H1 (cell line): ENCODE data around the gene ATXN7L3B. TPM values are rescaled to one million over a fixed set of nuclear protein-coding genes. Genes with fewer than 3 reads are reported as not detected.

Source experiments
- CTCF ChIA-PET: fragments of 300-600 bp; sonication (Branson Sonifier 250); formaldehyde crosslinking; loops from one replicate; lab custom pipeline; 2021; ENCODE audit not compliant: partially characterized antibody; lab: Charles Lee
- POLR2A ChIA-PET: fragments of 300-600 bp; sonication (Branson Sonifier 250); formaldehyde crosslinking; loops from one replicate; lab custom pipeline; 2021; ENCODE audit warnings: inconsistent platforms; ENCODE audit not compliant: partially characterized antibody; lab: Charles Lee
- DNase-seq, 2 experiments: peaks; one replicate each; pipeline versions ENCODE4 v3.0.0 to v3.0.0-alpha.2; 2010 to 2022; ENCODE audit warnings: low spot score in 2 of 2, low read depth in 1 of 2, mixed read lengths in 1 of 2
- FAIRE-seq: peaks from 2 replicates; lab custom pipeline; 2011; peaks lifted over from hg19 to GRCh38; lab: Jason Lieb, UNC
- H2AFZ ChIP-seq: 2 replicates; pipeline ENCODE4 v1.8.1; 2012; ENCODE audit warnings: low read length, inconsistent platforms
- H2AK5ac ChIP-seq: 2 replicates; pipeline ENCODE4 v1.6.1; 2013; ENCODE audit warnings: low read depth, low read length
- H2BK120ac ChIP-seq: replicated peaks from 2 replicates; pipeline ENCODE3; 2013; ENCODE audit warnings: low read depth, low read length, inconsistent platforms
- H2BK12ac ChIP-seq: 2 replicates; pipeline ENCODE4 v1.6.1; 2013; ENCODE audit warnings: low read depth, low read length
- H2BK15ac ChIP-seq: 2 replicates; pipeline ENCODE4 v1.6.1; 2013; ENCODE audit warnings: low read length
- H2BK20ac ChIP-seq: 2 replicates; pipeline ENCODE4 v1.6.1; 2013; ENCODE audit warnings: low read length
- H2BK5ac ChIP-seq: 2 replicates; pipeline ENCODE4 v1.6.1; 2013; ENCODE audit warnings: low read depth, low read length
- H3K14ac ChIP-seq: 2 replicates; pipeline ENCODE4 v1.6.1; 2013; ENCODE audit warnings: inconsistent platforms; ENCODE audit not compliant: insufficient read length
- H3K18ac ChIP-seq: 2 replicates; pipeline ENCODE4 v1.6.1; 2013; ENCODE audit warnings: low read length; ENCODE audit errors: extremely low read depth
- H3K23ac ChIP-seq: 2 replicates; pipeline ENCODE4 v1.6.1; 2013; ENCODE audit warnings: inconsistent platforms; ENCODE audit not compliant: insufficient read length
- H3K23me2 ChIP-seq: 2 replicates; pipeline ENCODE4 v1.6.1; 2013; ENCODE audit warnings: low read depth, low read length
- H3K27ac ChIP-seq: 2 replicates; pipeline ENCODE4 v1.6.1; 2011; ENCODE audit warnings: low read depth, low read length, inconsistent platforms
- H3K27me3 ChIP-seq, 4 experiments: replicated peaks in 1 of 4; 1 replicate in 1 of 4; 2 replicates in 3 of 4; pipeline versions ENCODE4 v1.6.1 to v1.8.1; 2011 to 2013; ENCODE audit warnings: low read length in 3 of 4, mild to moderate bottlenecking in 3 of 4, inconsistent platforms in 2 of 4, mixed read lengths in 2 of 4, moderate library complexity in 1 of 4; ENCODE audit not compliant: control insufficient read depth in 3 of 4, insufficient read depth in 3 of 4; ENCODE audit errors: extremely low read depth in 1 of 4
- H3K36me3 ChIP-seq, 4 experiments: 2 replicates each; pipeline versions ENCODE4 v1.6.1 to v1.8.1; 2011 to 2013; ENCODE audit warnings: mild to moderate bottlenecking in 4 of 4, low read length in 3 of 4, moderate library complexity in 2 of 4, control low read depth in 1 of 4, inconsistent platforms in 1 of 4; ENCODE audit not compliant: insufficient read depth in 4 of 4, control insufficient read depth in 2 of 4
- H3K4ac ChIP-seq: replicated peaks from 2 replicates; pipeline ENCODE3; 2013; ENCODE audit warnings: low read length, low read depth, mixed read lengths, inconsistent platforms; ENCODE audit not compliant: insufficient read length
- H3K4me1 ChIP-seq, 4 experiments: replicated peaks in 1 of 4; 1 replicate in 1 of 4; 2 replicates in 3 of 4; pipeline versions ENCODE4 v1.6.1 to v1.8.1; 2011 to 2013; ENCODE audit warnings: low read length in 3 of 4, inconsistent platforms in 2 of 4, mixed read lengths in 1 of 4; ENCODE audit not compliant: insufficient read depth in 4 of 4, control insufficient read depth in 3 of 4
- H3K4me2 ChIP-seq, 2 experiments: 2 replicates each; pipeline versions ENCODE4 v1.6.1 to v1.8.1; 2011 to 2013; ENCODE audit warnings: low read depth in 2 of 2, low read length in 2 of 2, control low read depth in 1 of 2, inconsistent platforms in 1 of 2, mild to moderate bottlenecking in 1 of 2; ENCODE audit not compliant: insufficient read depth in 1 of 2
- H3K4me3 ChIP-seq, 4 experiments: fragments of 200-600, 300-600 bp in 1 of 4; sonication (generic), shearing (Covaris generic), sonication (Bioruptor Twin) in 1 of 4; 2 replicates each; pipeline versions ENCODE4 v1.5.1 to v1.8.1; 2011 to 2016; ENCODE audit warnings: low read length in 4 of 4, low read depth in 3 of 4, control low read depth in 2 of 4, inconsistent platforms in 2 of 4, mild to moderate bottlenecking in 2 of 4, mixed read lengths in 1 of 4, moderate library complexity in 1 of 4; ENCODE audit not compliant: insufficient read depth in 2 of 4; ENCODE audit errors: extremely low read depth in 1 of 4
- H3K56ac ChIP-seq: replicated peaks from 2 replicates; pipeline ENCODE3; 2013; ENCODE audit warnings: low read depth, mild to moderate bottlenecking, mixed read lengths, low read length, inconsistent platforms; ENCODE audit not compliant: insufficient read length
- H3K79me1 ChIP-seq: 2 replicates; pipeline ENCODE4 v1.6.1; 2013; ENCODE audit warnings: low read depth, low read length, control low read depth
- H3K79me2 ChIP-seq, 2 experiments: 2 replicates each; pipeline versions ENCODE4 v1.6.1 to v1.8.1; 2012 to 2013; ENCODE audit warnings: low read length in 2 of 2, mild to moderate bottlenecking in 2 of 2, inconsistent platforms in 1 of 2; ENCODE audit not compliant: insufficient read depth in 2 of 2, control insufficient read depth in 1 of 2
- H3K9ac ChIP-seq, 4 experiments: replicated peaks in 1 of 4; 1 replicate in 1 of 4; 2 replicates in 3 of 4; pipeline versions ENCODE4 v1.6.1 to v1.8.1; 2011 to 2013; ENCODE audit warnings: low read depth in 3 of 4, low read length in 3 of 4, control low read depth in 2 of 4, mild to moderate bottlenecking in 2 of 4, moderate library complexity in 2 of 4, inconsistent platforms in 1 of 4; ENCODE audit errors: extremely low read depth in 1 of 4
- H3K9me3 ChIP-seq, 2 experiments: 2 replicates each; pipeline versions ENCODE4 v1.6.1 to v1.8.1; 2012 to 2013; ENCODE audit warnings: mild to moderate bottlenecking in 2 of 2, moderate library complexity in 2 of 2, control low read depth in 1 of 2, inconsistent platforms in 1 of 2, low read depth in 1 of 2, low read length in 1 of 2, mixed read lengths in 1 of 2; ENCODE audit not compliant: insufficient read depth in 2 of 2
- H4K20me1 ChIP-seq, 2 experiments: replicated peaks in 1 of 2; 2 replicates each; pipeline versions ENCODE3 to v1.8.1; 2011 to 2013; ENCODE audit warnings: inconsistent platforms in 2 of 2, low read length in 2 of 2, mild to moderate bottlenecking in 1 of 2; ENCODE audit not compliant: insufficient read depth in 2 of 2, control insufficient read depth in 1 of 2
- H4K5ac ChIP-seq: 2 replicates; pipeline ENCODE4 v1.6.1; 2013; ENCODE audit warnings: low read length, low read depth, mixed read lengths, inconsistent platforms; ENCODE audit not compliant: insufficient read length
- H4K8ac ChIP-seq: 2 replicates; pipeline ENCODE4 v1.8.0; 2013; ENCODE audit warnings: mild to moderate bottlenecking, moderate library complexity, low read length, inconsistent platforms; ENCODE audit not compliant: insufficient read depth; ENCODE audit errors: extremely low read depth
- H4K91ac ChIP-seq: replicated peaks from 2 replicates; pipeline ENCODE3; 2013; ENCODE audit warnings: low read length, mixed read lengths, inconsistent platforms; ENCODE audit not compliant: insufficient read length
- BCL11A ChIP-seq, 2 experiments: IDR thresholded peaks; one replicate each; pipeline ENCODE4 v1.6.1; 2011; ENCODE audit warnings: low read depth in 2 of 2, low read length in 2 of 2, mild to moderate bottlenecking in 2 of 2
- CREB1 ChIP-seq: IDR thresholded peaks from 2 replicates; pipeline ENCODE4 v1.6.1; 2012; ENCODE audit warnings: inconsistent platforms
- CTBP2 ChIP-seq: IDR thresholded peaks from 2 replicates; pipeline ENCODE4 v1.7.0; 2011; ENCODE audit warnings: borderline replicate concordance, mild to moderate bottlenecking, moderate library complexity, mixed read lengths, low read length; ENCODE audit not compliant: insufficient read depth, insufficient read length
- HDAC2 ChIP-seq, 2 experiments: fragments of 300-600 bp in 1 of 2; sonication (generic) in 1 of 2; IDR thresholded peaks; 2 replicates each; pipeline ENCODE4 v1.6.1; 2011 to 2012; ENCODE audit warnings: low read depth in 2 of 2, low read length in 2 of 2, mild to moderate bottlenecking in 2 of 2, moderate library complexity in 2 of 2, borderline replicate concordance in 1 of 2, inconsistent platforms in 1 of 2
- PHF8 ChIP-seq: fragments of 200-600 bp; sonication (generic); conservative IDR thresholded peaks from 2 replicates; pipeline ENCODE4 v1.7.1; 2012; ENCODE audit warnings: low read depth, mild to moderate bottlenecking, inconsistent platforms, low read length, moderate library complexity
- POLR2AphosphoS5 ChIP-seq: IDR thresholded peaks from 2 replicates; pipeline ENCODE4 v1.6.1; 2011; ENCODE audit warnings: low read depth, low read length
- WGBS, 2 experiments: shearing (Covaris generic) in 1 of 2; methylation state at CpG; one replicate each; pipeline versions ENCODE4 v1.1.6 to v1.1.7; 2013 to 2015; ENCODE audit warnings: low lambda C conversion rate in 2 of 2, mixed read lengths in 2 of 2, inconsistent platforms in 1 of 2, low coverage in 1 of 2, missing lambda C conversion rate in 1 of 2; ENCODE audit not compliant: insufficient replicate concordance in 2 of 2, insufficient coverage in 1 of 2, insufficient read length in 1 of 2; ENCODE audit errors: extremely low coverage in 1 of 2, missing lambda C conversion rate in 1 of 2; 5-methylcytosine and 5-hydroxymethylcytosine counted together
- long read RNA-seq, 2 experiments: library from RNA in 1 of 2; library from capped mRNA in 1 of 2; stranded (forward); transcript quantifications; one replicate each; pipeline ENCODE4 v2.0.0, GENCODE V29; 2021; ENCODE audit warnings: inconsistent platforms in 1 of 2
- polyA minus RNA-seq, 3 experiments: library from RNA; depleted of rRNA, polyadenylated mRNA; stranded (reverse); fragments of >200 nt; gene quantifications; 1 replicate in 2 of 3; 2 replicates in 1 of 3; pipeline ENCODE4 v1.2.3, GENCODE V29; 2011
- polyA plus RNA-seq, 7 experiments: library from polyadenylated mRNA; depleted of rRNA in 3 of 7; stranded (reverse) in 5 of 7; unstranded in 2 of 7; fragments of >200 nt in 5 of 7; fragments of 200-250 nt in 2 of 7; gene quantifications; 1 replicate in 5 of 7; 2 replicates in 1 of 7; 4 replicates in 1 of 7; pipeline versions ENCODE4 v1.2.1 to v1.2.3, GENCODE V29; 2011 to 2013; ENCODE audit warnings: missing spikeins in 2 of 7, mixed read lengths in 2 of 7
- total RNA-seq: library from RNA; stranded (reverse); fragmentation: NEBNext Ultra II Directional; extraction: Animal tissue kit (Norgen Biotek cat#: 25700); gene quantifications from 2 replicates; pipeline ENCODE4 v1.2.1, GENCODE V29; 2021
- TF ChIP-seq, protein P1 (sequence below): IDR thresholded peaks from 2 replicates; pipeline ENCODE4 v1.6.1; 2012; ENCODE audit warnings: inconsistent platforms

ATXN7L3B gene, protein sequence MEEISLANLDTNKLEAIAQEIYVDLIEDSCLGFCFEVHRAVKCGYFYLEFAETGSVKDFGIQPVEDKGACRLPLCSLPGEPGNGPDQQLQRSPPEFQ
- 39.5 and 39.9 TPM in 2 replicates for total RNA-seq
- polyA plus RNA-seq (2011; rRNA removed): 21.2 and 23.7 TPM in 2 replicates
- polyA plus RNA-seq (2011; cell fraction: cytosol; rRNA removed): 26.9 TPM
- 14.2 TPM for polyA plus RNA-seq (2011; cell fraction: nucleus; rRNA removed)
- 27.2 to 32.9 TPM (median 28.7 TPM) in 4 replicates for polyA plus RNA-seq (2012, experiment 1 of 2)
- 22.9 TPM for polyA plus RNA-seq (2012, experiment 2 of 2)
- polyA plus RNA-seq (2013, experiment 1 of 2): 19.4 TPM
- 19.1 TPM for polyA plus RNA-seq (2013, experiment 2 of 2)
- polyA minus RNA-seq (2011; rRNA and poly(A)+ RNA removed): 37.7 and 42.9 TPM in 2 replicates
- 23.6 TPM for polyA minus RNA-seq (2011; cell fraction: cytosol; rRNA and poly(A)+ RNA removed)
- polyA minus RNA-seq (2011; cell fraction: nucleus; rRNA and poly(A)+ RNA removed): 24.2 TPM
- long read RNA-seq, experiment 1, full-length matches to known transcripts: 80 of 80 reads
- long read RNA-seq, experiment 1, partial matches to known transcripts: 0 of 80 reads
- long read RNA-seq, experiment 1, other reads (novel, unspliced or antisense): 0 of 80 reads
- long read RNA-seq, experiment 2, full-length matches to known transcripts: 19 of 19 reads
- long read RNA-seq, experiment 2, partial matches to known transcripts: 0 of 19 reads
- long read RNA-seq, experiment 2, other reads (novel, unspliced or antisense): 0 of 19 reads

DNA sequence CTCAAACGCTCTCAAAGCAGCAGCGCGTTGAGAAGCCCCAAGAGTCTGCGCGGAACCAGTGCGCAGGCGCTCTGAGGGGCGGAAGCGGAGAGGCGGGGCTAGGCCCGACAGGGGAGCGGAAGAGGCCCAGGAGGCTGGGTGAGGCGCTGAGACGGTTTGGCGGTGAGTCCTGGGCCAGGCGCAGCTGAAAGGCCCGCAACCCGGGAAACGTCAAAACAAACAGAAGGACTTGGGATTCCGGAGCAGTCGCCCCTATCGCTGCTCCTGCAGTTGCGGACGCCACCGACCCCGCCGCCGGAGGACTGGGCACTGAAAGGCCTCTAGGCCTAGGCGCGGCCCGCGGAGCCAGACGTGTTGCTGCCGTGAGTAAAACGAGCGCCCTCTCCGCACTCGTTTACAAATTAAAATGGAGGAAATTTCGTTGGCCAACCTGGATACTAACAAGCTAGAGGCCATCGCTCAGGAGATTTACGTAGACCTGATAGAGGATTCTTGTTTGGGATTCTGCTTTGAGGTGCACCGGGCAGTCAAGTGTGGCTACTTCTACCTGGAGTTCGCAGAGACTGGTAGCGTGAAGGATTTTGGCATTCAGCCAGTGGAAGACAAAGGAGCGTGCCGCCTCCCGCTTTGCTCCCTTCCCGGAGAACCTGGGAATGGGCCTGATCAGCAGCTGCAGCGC, at the start of gene ATXN7L3B:
Gene ATXN7L3B (plus strand): TSS at position 129 of the 679 bp plus-strand sequence. CDS start 278 bp downstream, at position 407.
- H2BK15ac ChIP-seq: no peak within 1 kb of the TSS
- H2BK5ac ChIP-seq: peak within 1 kb of the TSS; percentile 92
- H4K91ac ChIP-seq: no peak within 1 kb of the TSS
- peaks cover 6 to 16% (median 14%) of the 10 kb centered on the region in 4 experiments; a peak in 6 of 7 replicates for H3K4me1 ChIP-seq
- peaks cover 0 to 8% (median 0%) of the 10 kb centered on the region in 4 experiments; a peak in 1 of 8 replicates for H3K36me3 ChIP-seq
- H2BK12ac ChIP-seq: peak within 1 kb of the TSS; percentile 45; the same call in 1 of the 2 replicates
- peak within 1 kb of the TSS; percentile 83 for H4K5ac ChIP-seq
- no peak for FAIRE-seq
- no peak within 1 kb of the TSS for H2BK120ac ChIP-seq
- H3K23me2 ChIP-seq: peaks cover 5% of the 10 kb centered on the region
- H2AK5ac ChIP-seq: no peak within 1 kb of the TSS; the same call in 1 of the 2 replicates
- H3K4me2 ChIP-seq: peak within 1 kb of the TSS; percentile 87 to 98
- no peaks in the 10 kb centered on the region for H3K27me3 ChIP-seq
- no peak within 1 kb of the TSS for H3K23ac ChIP-seq
- H3K9ac ChIP-seq: peak within 1 kb of the TSS; percentile 82 to 99 (median 94)
- H4K8ac ChIP-seq: peak within 1 kb of the TSS; percentile 84
- H3K4me3 ChIP-seq: peak within 1 kb of the TSS; percentile 77 to 95 (median 82)
- WGBS, 2 experiments: 2% methylated on average over 43 of the region's 49 CpGs; no CpG with 5 or more reads in 1 of the 2 experiments
- H3K79me2 ChIP-seq: peaks cover 21 to 49% of the 10 kb centered on the region in 2 experiments
- peak within 1 kb of the TSS; percentile 55; the same call in 1 of the 2 replicates for H3K18ac ChIP-seq
- H3K14ac ChIP-seq: no peak within 1 kb of the TSS
- ChIA-PET POLR2A (interaction anchor here (1.3 to 1.9 kb wide), 5 partner anchors 9 to 29 kb away, joined by 3 to 10 read pairs (median 5); no protein-coding TSS in a partner anchor), CTCF (interaction anchor here (0.6 to 1.1 kb wide), 3 partner anchors 115 to 621 kb away, joined by 3 read pairs; no protein-coding TSS in a partner anchor)
- H3K27ac ChIP-seq: peak within 1 kb of the TSS; percentile 92
- no peaks in the 10 kb centered on the region for H3K9me3 ChIP-seq
- H2BK20ac ChIP-seq: no peak within 1 kb of the TSS
- H3K56ac ChIP-seq: peak within 1 kb of the TSS; percentile 75
- H2AFZ ChIP-seq: peak within 1 kb of the TSS; percentile 3; the same call in 1 of the 2 replicates
- H3K79me1 ChIP-seq: peaks cover 7% of the 10 kb centered on the region
- H4K20me1 ChIP-seq: peaks cover 3 to 12% of the 10 kb centered on the region in 2 experiments
- peak; percentile 82 to 89 for DNase-seq
- no peak within 1 kb of the TSS for H3K4ac ChIP-seq
- TF ChIP-seq POLR2AphosphoS5 (peak; percentile 65; the same call in 1 of the 2 replicates), CREB1 (no peak), CTBP2 (no peak), PHF8 (peak; percentile 86), HDAC2 (IDR thresholded peaks at IDR 0.05; ENCODE audit: borderline replicate concordance in 1 of 2, low read depth in 2 of 2, low read length in 2 of 2) (0 out of 4 replicates have a peak, but pooled peaks of 1 of the 2 experiments have one; percentile 40), BCL11A (IDR thresholded peaks at IDR 0.05; ENCODE audit: low read depth in 2 of 2, low read length in 2 of 2) (no peak)
- TF ChIP-seq, protein P1, sequence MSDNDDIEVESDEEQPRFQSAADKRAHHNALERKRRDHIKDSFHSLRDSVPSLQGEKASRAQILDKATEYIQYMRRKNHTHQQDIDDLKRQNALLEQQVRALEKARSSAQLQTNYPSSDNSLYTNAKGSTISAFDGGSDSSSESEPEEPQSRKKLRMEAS: no peak
